Mesothelial cell of epicardium (in vitro differentiated cells): ENCODE results near the gene FRAS1. TPM values are rescaled to one million over a fixed set of nuclear protein-coding genes. Genes with fewer than 3 reads are reported as not detected.

Experiments used
- DNase-seq, 2 experiments: peaks; one replicate each; pipeline ENCODE4 v3.0.0; 2021; ENCODE audit warnings: low spot score in 2 of 2; ENCODE audit not compliant: unreplicated experiment in 2 of 2
- H3K27ac Mint-ChIP-seq: 2 replicates; pipeline ENCODE4 v1.8.0; 2021; ENCODE audit warnings: mixed read lengths
- H3K27me3 Mint-ChIP-seq: 2 replicates; pipeline ENCODE4 v1.8.0; 2021; ENCODE audit warnings: low read depth, mixed read lengths
- H3K36me3 Mint-ChIP-seq: 2 replicates; pipeline ENCODE4 v1.8.0; 2021; ENCODE audit warnings: mixed read lengths
- H3K4me1 Mint-ChIP-seq: 2 replicates; pipeline ENCODE4 v1.8.0; 2021; ENCODE audit warnings: mixed read lengths
- H3K4me3 Mint-ChIP-seq: 2 replicates; pipeline ENCODE4 v1.8.0; 2021; ENCODE audit warnings: mild to moderate bottlenecking, moderate library complexity, mixed read lengths
- H3K9me3 Mint-ChIP-seq: 2 replicates; pipeline ENCODE4 v1.8.0; 2021; ENCODE audit warnings: mixed read lengths
- CTCF ChIP-seq: fragments of 200-600 bp; sonication (generic); IDR thresholded peaks from one replicate; pipeline ENCODE4 v1.5.0; 2021; ENCODE audit warnings: antibody characterized with exemption; ENCODE audit not compliant: unreplicated experiment
- total RNA-seq: library from RNA; stranded (reverse); gene quantifications from 3 replicates; pipeline ENCODE4 v1.2.1, GENCODE V29; 2021

FRAS1 gene
- total RNA-seq, 1 donor from 2014 or later = 51.9 TPM

DNA sequence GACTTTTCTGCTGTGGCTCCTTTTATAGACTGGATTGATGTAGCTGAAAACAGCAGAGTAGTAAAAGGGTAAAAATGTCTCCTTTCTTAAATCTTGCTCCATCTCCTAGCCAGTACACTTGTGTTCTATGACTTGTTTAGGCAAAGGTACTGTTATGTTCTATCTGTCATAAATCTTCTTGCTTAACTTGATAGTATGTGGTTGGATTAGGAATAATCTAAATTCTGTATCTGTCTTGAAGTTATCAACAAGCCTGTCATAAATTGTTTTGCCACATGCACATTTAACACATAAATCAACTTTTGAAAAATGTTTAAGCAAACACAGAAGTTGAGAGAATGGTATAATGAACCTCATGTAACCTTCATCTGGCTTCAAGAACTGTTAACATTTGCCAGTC lies 157.0 kb downstream of the FRAS1 start:
- H3K36me3 Mint-ChIP-seq = no peaks in the 10 kb centered on the region
- TF ChIP-seq CTCF = no peak
- H3K4me3 Mint-ChIP-seq = no peak overlapping the region
- peak overlapping the region; percentile 11 for H3K27ac Mint-ChIP-seq
- peaks cover 16% of the 10 kb centered on the region for H3K4me1 Mint-ChIP-seq
- no peaks in the 10 kb centered on the region for H3K27me3 Mint-ChIP-seq
- H3K9me3 Mint-ChIP-seq = no peaks in the 10 kb centered on the region
- DNase-seq = no peak

- Mint-ChIP-seq H3K27me3 (no peaks in the 10 kb centered on the region), H3K36me3 (no peaks in the 10 kb centered on the region), H3K27ac (no peak overlapping the region), H3K4me3 (no peak overlapping the region), H3K4me1 (peaks cover 16% of the 10 kb centered on the region), H3K9me3 (no peaks in the 10 kb centered on the region)
- DNase-seq = no peak
- TF ChIP-seq CTCF = no peak
Observed at GRCh38 chr4:78217557-78217956, 160.4 kb downstream of the FRAS1 start.

- Mint-ChIP-seq H3K4me1 (peaks cover 16% of the 10 kb centered on the region), H3K4me3 (no peak overlapping the region), H3K36me3 (no peaks in the 10 kb centered on the region), H3K9me3 (no peaks in the 10 kb centered on the region), H3K27ac (no peak overlapping the region), H3K27me3 (no peaks in the 10 kb centered on the region)
- no peak for TF ChIP-seq CTCF
- DNase-seq = no peak
Observed at GRCh38 chr4:78218260-78218659, 161.1 kb downstream of the FRAS1 start.

GRCh38 chr4:78219825-78220224 lies 162.7 kb downstream of the FRAS1 start:
- no peak overlapping the region for H3K27ac Mint-ChIP-seq
- H3K27me3 Mint-ChIP-seq = no peaks in the 10 kb centered on the region
- H3K36me3 Mint-ChIP-seq = no peaks in the 10 kb centered on the region
- peaks cover 4% of the 10 kb centered on the region for H3K4me1 Mint-ChIP-seq
- DNase-seq = no peak
- TF ChIP-seq CTCF = no peak
- H3K4me3 Mint-ChIP-seq = no peak overlapping the region
- no peaks in the 10 kb centered on the region for H3K9me3 Mint-ChIP-seq

- no peak for DNase-seq
- Mint-ChIP-seq H3K9me3 (peaks cover 1% of the 10 kb centered on the region), H3K27ac (no peak overlapping the region), H3K4me1 (peaks cover 4% of the 10 kb centered on the region), H3K4me3 (no peak overlapping the region), H3K27me3 (no peaks in the 10 kb centered on the region), H3K36me3 (peaks cover under 1% of the 10 kb centered on the region)
- no peak for TF ChIP-seq CTCF
Observed at GRCh38 chr4:78220283-78220682, 163.2 kb downstream of the FRAS1 start.

GRCh38 chr4:78222575-78223186 lies 165.6 kb downstream of the FRAS1 start:
- H3K4me3 Mint-ChIP-seq = no peak overlapping the region
- H3K36me3 Mint-ChIP-seq = peaks cover 16% of the 10 kb centered on the region
- DNase-seq = no peak
- no peak overlapping the region for H3K27ac Mint-ChIP-seq
- peaks cover 1% of the 10 kb centered on the region for H3K4me1 Mint-ChIP-seq
- no peaks in the 10 kb centered on the region for H3K27me3 Mint-ChIP-seq
- peaks cover 21% of the 10 kb centered on the region for H3K9me3 Mint-ChIP-seq
- TF ChIP-seq CTCF = no peak
